ENCODE measurements around the gene KRT79. TPM values are rescaled to one million over a fixed set of nuclear protein-coding genes. Genes with fewer than 3 reads are reported as not detected.

KRT79 gene
- total and polyA plus RNA-seq, 7 donors = 0.03 to 0.05 TPM; not detected in 5

- TF ChIP-seq, protein P1, sequence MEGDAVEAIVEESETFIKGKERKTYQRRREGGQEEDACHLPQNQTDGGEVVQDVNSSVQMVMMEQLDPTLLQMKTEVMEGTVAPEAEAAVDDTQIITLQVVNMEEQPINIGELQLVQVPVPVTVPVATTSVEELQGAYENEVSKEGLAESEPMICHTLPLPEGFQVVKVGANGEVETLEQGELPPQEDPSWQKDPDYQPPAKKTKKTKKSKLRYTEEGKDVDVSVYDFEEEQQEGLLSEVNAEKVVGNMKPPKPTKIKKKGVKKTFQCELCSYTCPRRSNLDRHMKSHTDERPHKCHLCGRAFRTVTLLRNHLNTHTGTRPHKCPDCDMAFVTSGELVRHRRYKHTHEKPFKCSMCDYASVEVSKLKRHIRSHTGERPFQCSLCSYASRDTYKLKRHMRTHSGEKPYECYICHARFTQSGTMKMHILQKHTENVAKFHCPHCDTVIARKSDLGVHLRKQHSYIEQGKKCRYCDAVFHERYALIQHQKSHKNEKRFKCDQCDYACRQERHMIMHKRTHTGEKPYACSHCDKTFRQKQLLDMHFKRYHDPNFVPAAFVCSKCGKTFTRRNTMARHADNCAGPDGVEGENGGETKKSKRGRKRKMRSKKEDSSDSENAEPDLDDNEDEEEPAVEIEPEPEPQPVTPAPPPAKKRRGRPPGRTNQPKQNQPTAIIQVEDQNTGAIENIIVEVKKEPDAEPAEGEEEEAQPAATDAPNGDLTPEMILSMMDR (IDR thresholded peaks at IDR 0.05) = no peak
- WGBS, 3 donors = 83 to 88% (median 88%) methylated on average over 20 of the region's 20 CpGs
- Histone ChIP-seq H3K27me3 (ENCODE audit: insufficient read depth in 3 of 3, low read length in 2 of 3) (peaks cover 0 to 33% (median 3%) of the 10 kb centered on the region in 3 donors), H3K4me1 (no peaks in the 10 kb centered on the region), H3K36me3 (ENCODE audit: insufficient read depth in 1 of 2, low read depth in 1 of 2) (no peaks in the 10 kb centered on the region), H3K27ac (no peak overlapping the region), H3K4me3 (no peak overlapping the region), H3K9me3 (no peaks in the 10 kb centered on the region)
- intact Hi-C loops (cut with DNase I) = no loop called here
- DNase-seq = no peak
- ATAC-seq = no peak
These were observed 866 bp downstream of the KRT79 start for GRCh38 chr12:52832985-52833905.

DNA sequence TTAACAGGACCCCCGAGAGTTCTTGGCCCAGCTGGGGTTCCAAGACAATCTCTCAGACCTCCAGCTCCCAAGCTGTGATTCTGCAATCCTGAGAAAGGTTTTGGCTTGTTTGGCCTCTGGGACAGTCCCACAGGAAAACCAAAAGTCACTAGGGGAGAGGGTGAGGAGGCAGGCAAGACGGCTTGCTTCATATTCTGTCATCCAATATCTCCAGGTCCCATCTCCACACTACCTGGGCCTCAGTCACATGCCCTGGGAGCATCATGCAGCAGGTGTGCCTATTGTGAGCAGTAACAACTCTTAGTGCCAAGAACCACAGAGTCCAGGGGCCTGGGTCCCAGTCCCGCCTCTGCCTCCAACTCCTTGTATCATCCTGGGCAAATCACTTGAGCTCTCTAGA is 1.7 kb downstream of the KRT79 start:
- ATAC-seq = no peak
- H3K27me3 ChIP-seq (ENCODE audit: insufficient read depth in 3 of 3, low read length in 2 of 3) = peaks cover 0 to 28% (median 3%) of the 10 kb centered on the region in 3 donors
- no peak for DNase-seq
- TF ChIP-seq, protein P1 (IDR thresholded peaks at IDR 0.05) = no peak
- H3K4me3 ChIP-seq = no peak overlapping the region
- H3K9me3 ChIP-seq = no peaks in the 10 kb centered on the region
- H3K36me3 ChIP-seq (ENCODE audit: insufficient read depth in 1 of 2, low read depth in 1 of 2) = no peaks in the 10 kb centered on the region
- H3K4me1 ChIP-seq = no peaks in the 10 kb centered on the region
- WGBS, 3 donors = 66 to 70% (median 67%) methylated on average over 3 of the region's 3 CpGs
- no peak overlapping the region for H3K27ac ChIP-seq
- intact Hi-C loops (cut with DNase I) = no loop called here

DNA sequence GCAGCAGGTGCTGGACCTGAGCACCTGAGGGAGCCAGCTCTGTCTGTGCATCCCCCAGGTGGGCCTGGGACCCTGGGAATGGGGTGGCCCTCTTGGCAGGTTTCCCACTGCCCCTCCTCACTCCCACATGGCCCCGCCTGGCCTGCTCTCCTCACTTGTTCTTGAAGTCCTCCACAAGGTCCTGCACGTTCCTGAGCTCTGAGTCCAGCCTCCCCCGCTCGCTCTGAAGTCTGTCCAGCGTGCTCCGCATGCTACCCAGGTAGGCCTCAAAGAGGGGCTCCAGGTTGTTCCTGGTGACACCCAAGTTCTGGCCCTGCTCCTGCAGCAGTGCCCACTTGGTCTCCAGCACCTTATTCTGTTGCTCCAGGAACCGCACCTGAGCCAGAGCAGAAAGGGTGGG is 2.9 kb downstream of the KRT79 start:
- Histone ChIP-seq H3K4me1 (no peaks in the 10 kb centered on the region), H3K36me3 (ENCODE audit: insufficient read depth in 1 of 2, low read depth in 1 of 2) (no peaks in the 10 kb centered on the region), H3K27me3 (ENCODE audit: insufficient read depth in 3 of 3, low read length in 2 of 3) (peaks cover 0 to 19% (median 3%) of the 10 kb centered on the region in 3 donors), H3K9me3 (no peaks in the 10 kb centered on the region), H3K4me3 (no peak overlapping the region), H3K27ac (no peak overlapping the region)
- WGBS, 3 donors = 74 to 88% (median 81%) methylated on average over 7 of the region's 7 CpGs
- no peak for ATAC-seq
- no peak for DNase-seq
- TF ChIP-seq, protein P1 (IDR thresholded peaks at IDR 0.05) = no peak
- intact Hi-C loops (cut with DNase I) = no loop called here

- intact Hi-C loops (cut with DNase I) = no loop called here
- WGBS, 3 donors = 74 to 79% (median 75%) methylated on average over 8 of the region's 8 CpGs
- no peak for ATAC-seq
- Histone ChIP-seq H3K27me3 (ENCODE audit: insufficient read depth in 3 of 3, low read length in 2 of 3) (peaks cover 0 to 14% (median 3%) of the 10 kb centered on the region in 3 donors), H3K4me3 (no peak overlapping the region), H3K27ac (no peak overlapping the region), H3K9me3 (no peaks in the 10 kb centered on the region), H3K36me3 (ENCODE audit: insufficient read depth in 1 of 2, low read depth in 1 of 2) (no peaks in the 10 kb centered on the region), H3K4me1 (no peaks in the 10 kb centered on the region)
- DNase-seq = no peak
- TF ChIP-seq, protein P1 (IDR thresholded peaks at IDR 0.05) = no peak
These were observed 3.9 kb downstream of the KRT79 start for GRCh38 chr12:52829986-52830770.

All from psoas muscle (tissue), 8 donors.